LNCAP (cell line): ENCODE data around the gene PDZD2.

ENCODE experiments used
- CTCF ChIP-seq: fragments of 450-650 bp; IDR thresholded peaks from 2 replicates; pipeline ENCODE4 v1.5.1; 2017; ENCODE audit warnings: mild to moderate bottlenecking

PDZD2 gene

GRCh38 chr5:31768784-31769183 is 129.9 kb downstream of the PDZD2 start:
- TF ChIP-seq CTCF, result no peak

- TF ChIP-seq CTCF, result no peak
Observed at GRCh38 chr5:31769530-31769929, 130.6 kb downstream of the PDZD2 start.

GRCh38 chr5:31770132-31770720 is 131.3 kb downstream of the PDZD2 start:
- no peak for TF ChIP-seq CTCF

GRCh38 chr5:31770998-31771397 is 132.1 kb downstream of the PDZD2 start:
- TF ChIP-seq CTCF, result no peak

GRCh38 chr5:31771500-31771899 is 132.6 kb downstream of the PDZD2 start:
- TF ChIP-seq CTCF, result no peak

- TF ChIP-seq CTCF, result no peak
Observed at GRCh38 chr5:31776976-31777651, 138.2 kb downstream of the PDZD2 start.

- no peak for TF ChIP-seq CTCF
Observed at GRCh38 chr5:31781772-31782171, 142.8 kb downstream of the PDZD2 start.
